Smooth muscle cell (in vitro differentiated cells): Measurements from ENCODE around the gene SLC34A3. TPM values are rescaled to one million over a fixed set of nuclear protein-coding genes. Genes with fewer than 3 reads are reported as not detected.

ENCODE experiments used
- DNase-seq: peaks from one replicate; lab custom pipeline; 2025; ENCODE audit not compliant: unreplicated experiment; lab: John Stamatoyannopoulos, UW
- H2AFZ ChIP-seq: fragments of 200-600 bp; sonication (generic); 2 replicates; pipeline ENCODE4 v1.6.0; 2016; ENCODE audit warnings: antibody characterized with exemption, low read depth, mild to moderate bottlenecking
- H3F3A ChIP-seq: fragments of 200-600 bp; sonication (generic); 2 replicates; pipeline ENCODE4 v1.6.0; 2017; ENCODE audit warnings: antibody characterized with exemption, low read depth
- H3K27ac ChIP-seq: fragments of 200-600 bp; sonication (generic); 2 replicates; pipeline ENCODE4 v1.5.1; 2016; ENCODE audit warnings: low read depth, mild to moderate bottlenecking
- H3K27me3 ChIP-seq: fragments of 200-600 bp; sonication (generic); 2 replicates; pipeline ENCODE4 v1.6.1; 2016; ENCODE audit warnings: low read depth, mild to moderate bottlenecking
- H3K36me3 ChIP-seq: fragments of 200-600 bp; sonication (generic); 2 replicates; pipeline ENCODE4 v1.5.1; 2016; ENCODE audit warnings: low read depth
- H3K4me1 ChIP-seq: fragments of 200-600 bp; sonication (generic); 2 replicates; pipeline ENCODE4 v1.5.1; 2016; ENCODE audit warnings: low read depth
- H3K4me2 ChIP-seq: fragments of 200-600 bp; sonication (generic); 2 replicates; pipeline ENCODE4 v1.6.0; 2016; ENCODE audit warnings: mild to moderate bottlenecking
- H3K4me3 ChIP-seq: fragments of 200-600 bp; sonication (generic); 2 replicates; pipeline ENCODE4 v1.5.1; 2016; ENCODE audit warnings: mild to moderate bottlenecking
- H3K79me2 ChIP-seq: fragments of 200-600 bp; sonication (generic); 2 replicates; pipeline ENCODE4 v1.6.0; 2016; ENCODE audit warnings: low read depth, mild to moderate bottlenecking
- H3K9ac ChIP-seq: fragments of 200-600 bp; sonication (generic); 2 replicates; pipeline ENCODE4 v1.6.0; 2016; ENCODE audit warnings: low read depth
- H3K9me3 ChIP-seq: fragments of 200-600 bp; sonication (generic); replicated peaks from 2 replicates; pipeline ENCODE4 v1.5.1; 2016; ENCODE audit warnings: low read depth
- H4K20me1 ChIP-seq: fragments of 200-600 bp; sonication (generic); 2 replicates; pipeline ENCODE4 v1.6.0; 2016; ENCODE audit warnings: low read depth
- WGBS: methylation state at CpG from one replicate; pipeline ENCODE4 v1.1.7; 2016; ENCODE audit warnings: low lambda C conversion rate; 5-methylcytosine and 5-hydroxymethylcytosine counted together
- polyA plus RNA-seq: library from polyadenylated mRNA; unstranded; fragments of >200 nt; fragmentation: Nextera tagmentation; extraction: Ambion mirVana; gene quantifications from 2 replicates; pipeline ENCODE4 v1.2.1, GENCODE V29; 2016
- total RNA-seq: library from RNA; depleted of rRNA; stranded (reverse); fragments of >200 nt; gene quantifications from 2 replicates; pipeline ENCODE4 v1.2.3, GENCODE V29; 2014
- TF ChIP-seq, protein P1 (sequence below): fragments of 200-600 bp; sonication (generic); IDR thresholded peaks from 2 replicates; pipeline ENCODE4 v1.5.1; 2017; ENCODE audit warnings: borderline replicate concordance, mild to moderate bottlenecking, antibody characterized with exemption; ENCODE audit not compliant: insufficient read depth, poor library complexity, severe bottlenecking

SLC34A3 gene
- total and polyA plus RNA-seq, 2 experiments from 2014 or later: not detected

- Histone ChIP-seq H3K4me1 (peaks cover 18% of the 10 kb centered on the region), H4K20me1 (peaks cover 14% of the 10 kb centered on the region), H3K9ac (peak within 1 kb of the TSS; percentile 65), H3K79me2 (peaks cover 20% of the 10 kb centered on the region), H3K4me3 (peak within 1 kb of the TSS; percentile 97), H2AFZ (peak within 1 kb of the TSS; percentile 99), H3K9me3 (no peaks in the 10 kb centered on the region), H3K4me2 (peak within 1 kb of the TSS; percentile 99), H3F3A (no peaks in the 10 kb centered on the region), H3K27ac (no peak within 1 kb of the TSS), H3K36me3 (no peaks in the 10 kb centered on the region), H3K27me3 (no peaks in the 10 kb centered on the region)
- TF ChIP-seq, protein P1, sequence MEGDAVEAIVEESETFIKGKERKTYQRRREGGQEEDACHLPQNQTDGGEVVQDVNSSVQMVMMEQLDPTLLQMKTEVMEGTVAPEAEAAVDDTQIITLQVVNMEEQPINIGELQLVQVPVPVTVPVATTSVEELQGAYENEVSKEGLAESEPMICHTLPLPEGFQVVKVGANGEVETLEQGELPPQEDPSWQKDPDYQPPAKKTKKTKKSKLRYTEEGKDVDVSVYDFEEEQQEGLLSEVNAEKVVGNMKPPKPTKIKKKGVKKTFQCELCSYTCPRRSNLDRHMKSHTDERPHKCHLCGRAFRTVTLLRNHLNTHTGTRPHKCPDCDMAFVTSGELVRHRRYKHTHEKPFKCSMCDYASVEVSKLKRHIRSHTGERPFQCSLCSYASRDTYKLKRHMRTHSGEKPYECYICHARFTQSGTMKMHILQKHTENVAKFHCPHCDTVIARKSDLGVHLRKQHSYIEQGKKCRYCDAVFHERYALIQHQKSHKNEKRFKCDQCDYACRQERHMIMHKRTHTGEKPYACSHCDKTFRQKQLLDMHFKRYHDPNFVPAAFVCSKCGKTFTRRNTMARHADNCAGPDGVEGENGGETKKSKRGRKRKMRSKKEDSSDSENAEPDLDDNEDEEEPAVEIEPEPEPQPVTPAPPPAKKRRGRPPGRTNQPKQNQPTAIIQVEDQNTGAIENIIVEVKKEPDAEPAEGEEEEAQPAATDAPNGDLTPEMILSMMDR: no peak
- 1% methylated on average over 26 of the region's 105 CpGs for WGBS
- DNase-seq: peak; percentile 90
Measured at GRCh38 chr9:137254624-137255447, 24.1 kb downstream of the SLC34A3 start, which contains the start of gene NELFB. NELFB (plus strand) TSS chr9:137255327.

GRCh38 chr9:137255448-137256114, 24.9 kb downstream of the SLC34A3 start:
- peak overlapping the region; percentile 97 for H3K4me3 ChIP-seq
- no peak for DNase-seq
- H3F3A ChIP-seq: no peaks in the 10 kb centered on the region
- peaks cover 18% of the 10 kb centered on the region for H3K4me1 ChIP-seq
- H2AFZ ChIP-seq: peak overlapping the region; percentile 83
- 13% methylated on average over 18 of the region's 51 CpGs for WGBS
- TF ChIP-seq, protein P1: no peak
- H4K20me1 ChIP-seq: peaks cover 14% of the 10 kb centered on the region
- H3K4me2 ChIP-seq: peak overlapping the region; percentile 91
- H3K27me3 ChIP-seq: no peaks in the 10 kb centered on the region
- no peaks in the 10 kb centered on the region for H3K9me3 ChIP-seq
- no peak overlapping the region for H3K27ac ChIP-seq
- no peaks in the 10 kb centered on the region for H3K36me3 ChIP-seq
- H3K79me2 ChIP-seq: peaks cover 20% of the 10 kb centered on the region
- peak overlapping the region; percentile 65 for H3K9ac ChIP-seq

- TF ChIP-seq, protein P1: no peak
- H3K4me3 ChIP-seq: peak overlapping the region; percentile 97
- no peak overlapping the region for H3K27ac ChIP-seq
Measured at GRCh38 chr9:137256362-137256761, 25.7 kb downstream of the SLC34A3 start.

More at GRCh38 chr9:137256362-137256761, 25.7 kb downstream of the SLC34A3 start:
- Histone ChIP-seq H3K4me2 (peak overlapping the region; percentile 91), H3K27me3 (no peaks in the 10 kb centered on the region), H2AFZ (no peak overlapping the region), H4K20me1 (peaks cover 14% of the 10 kb centered on the region), H3K79me2 (peaks cover 20% of the 10 kb centered on the region), H3K9ac (no peak overlapping the region), H3K36me3 (no peaks in the 10 kb centered on the region), H3K9me3 (no peaks in the 10 kb centered on the region), H3F3A (no peaks in the 10 kb centered on the region), H3K4me1 (peaks cover 18% of the 10 kb centered on the region)
- WGBS: 92% methylated on average over 15 of the region's 15 CpGs
- no peak for DNase-seq
